GM18505 (cell line): ENCODE data around the gene KATNB1.

Source experiments
- ATAC-seq: cut with Tn5 transposase; IDR thresholded peaks from one replicate; pipeline ENCODE4 v1.9.1; 2021; ENCODE audit not compliant: unreplicated experiment
- POLR2A ChIP-seq: IDR thresholded peaks from 4 replicates; pipeline ENCODE4 v1.6.1; 2011; ENCODE audit warnings: borderline replicate concordance; ENCODE audit not compliant: insufficient read depth, insufficient read length; ENCODE audit errors: extremely low read depth

Gene KATNB1

GRCh38 chr16:57695680-57696069 is 39.9 kb upstream of the KATNB1 start:
- no peak for TF ChIP-seq POLR2A
- no peak for ATAC-seq

- ATAC-seq = no peak
- no peak for TF ChIP-seq POLR2A
These were observed 39.3 kb upstream of the KATNB1 start for GRCh38 chr16:57696240-57696639.

- TF ChIP-seq POLR2A = no peak
- ATAC-seq = no peak
These were observed 37.6 kb upstream of the KATNB1 start for GRCh38 chr16:57697896-57698537.

GRCh38 chr16:57698812-57699405 is 36.7 kb upstream of the KATNB1 start:
- TF ChIP-seq POLR2A = no peak
- no peak for ATAC-seq

GRCh38 chr16:57699481-57699880 is 36.1 kb upstream of the KATNB1 start:
- ATAC-seq = no peak
- TF ChIP-seq POLR2A = no peak

- no peak for ATAC-seq
- no peak for TF ChIP-seq POLR2A
These were observed 35.7 kb upstream of the KATNB1 start for GRCh38 chr16:57699899-57700298.

GRCh38 chr16:57700781-57701551 is 34.6 kb upstream of the KATNB1 start:
- ATAC-seq = no peak
- no peak for TF ChIP-seq POLR2A

GRCh38 chr16:57701759-57702371 is 33.7 kb upstream of the KATNB1 start:
- TF ChIP-seq POLR2A = no peak
- no peak for ATAC-seq

- no peak for TF ChIP-seq POLR2A
- ATAC-seq = no peak
These were observed 32.1 kb upstream of the KATNB1 start for GRCh38 chr16:57703416-57704010.

GRCh38 chr16:57704011-57704904 is 31.3 kb upstream of the KATNB1 start:
- ATAC-seq = no peak
- TF ChIP-seq POLR2A = no peak

GRCh38 chr16:57704905-57705852 is 30.4 kb upstream of the KATNB1 start:
- no peak for TF ChIP-seq POLR2A
- no peak for ATAC-seq
